Mononuclear cell (primary cell): ENCODE data around the gene SMG6. TPM values are rescaled to one million over a fixed set of nuclear protein-coding genes. Genes with fewer than 3 reads are reported as not detected.

Experiments used
- H3K27me3 ChIP-seq: 2 replicates; pipeline ENCODE4 v1.6.0; 2011; ENCODE audit warnings: low read length, control low read depth; ENCODE audit not compliant: insufficient read depth
- H3K4me1 ChIP-seq: 2 replicates; pipeline ENCODE4 v1.5.1; 2011; ENCODE audit warnings: mild to moderate bottlenecking, low read length, control low read depth; ENCODE audit not compliant: insufficient read depth
- H3K4me3 ChIP-seq: 2 replicates; pipeline ENCODE4 v1.5.1; 2011; ENCODE audit warnings: mild to moderate bottlenecking, low read length, moderate library complexity
- H3K9me3 ChIP-seq: 2 replicates; pipeline ENCODE4 v1.5.1; 2011; ENCODE audit warnings: low read depth, mild to moderate bottlenecking, control low read depth, low read length
- total RNA-seq: library from RNA; depleted of rRNA; stranded (reverse); fragments of >200 nt; gene quantifications from one replicate; pipeline ENCODE4 v1.2.3, GENCODE V29; 2012

Gene SMG6
- total RNA-seq, 1 donor = 21.8 TPM

- H3K9me3 ChIP-seq = no peaks in the 10 kb centered on the region
- no peak overlapping the region for H3K4me3 ChIP-seq
- no peaks in the 10 kb centered on the region for H3K27me3 ChIP-seq
- H3K4me1 ChIP-seq = no peaks in the 10 kb centered on the region
Measured at GRCh38 chr17:2237521-2237921, 66.1 kb downstream of the SMG6 start.

GRCh38 chr17:2235792-2236366, 67.7 kb downstream of the SMG6 start:
- Histone ChIP-seq H3K4me3 (no peak overlapping the region), H3K27me3 (no peaks in the 10 kb centered on the region), H3K9me3 (no peaks in the 10 kb centered on the region)

GRCh38 chr17:2235265-2235664, 68.3 kb downstream of the SMG6 start:
- Histone ChIP-seq H3K27me3 (no peaks in the 10 kb centered on the region), H3K9me3 (no peaks in the 10 kb centered on the region), H3K4me3 (no peak overlapping the region), H3K4me1 (no peaks in the 10 kb centered on the region)

More at GRCh38 chr17:2235792-2236366, 67.7 kb downstream of the SMG6 start:
- no peaks in the 10 kb centered on the region for H3K4me1 ChIP-seq

DNA sequence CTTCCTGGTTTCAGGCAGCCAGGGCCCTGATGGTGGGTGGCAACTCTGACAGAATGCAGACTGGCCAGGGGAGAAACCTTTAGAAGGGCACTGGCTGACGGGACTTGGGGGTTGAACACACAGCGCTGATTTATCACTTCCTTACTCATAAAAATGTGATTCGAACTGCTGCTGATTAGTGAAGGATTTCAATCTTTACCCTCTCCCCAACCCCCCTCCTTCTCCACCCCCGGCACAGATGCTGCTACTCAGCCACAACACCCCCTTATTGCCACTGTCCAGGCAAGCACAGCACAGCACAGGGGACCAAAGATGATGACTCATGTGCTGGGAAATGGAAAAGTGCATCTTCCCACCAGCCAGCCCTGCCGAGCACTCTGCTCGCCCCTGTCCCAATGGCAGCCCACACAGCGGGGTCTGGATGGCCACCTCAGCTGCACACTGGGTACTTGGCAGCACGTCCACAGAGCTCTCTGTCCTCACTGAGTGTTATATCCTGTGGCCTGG, 70.1 kb downstream of the SMG6 start:
- Histone ChIP-seq H3K9me3 (no peaks in the 10 kb centered on the region), H3K27me3 (no peaks in the 10 kb centered on the region), H3K4me1 (no peaks in the 10 kb centered on the region), H3K4me3 (no peak overlapping the region)

GRCh38 chr17:2232244-2232638, 71.3 kb downstream of the SMG6 start:
- H3K9me3 ChIP-seq = no peaks in the 10 kb centered on the region
- no peak overlapping the region for H3K4me3 ChIP-seq
- H3K4me1 ChIP-seq = no peaks in the 10 kb centered on the region
- no peaks in the 10 kb centered on the region for H3K27me3 ChIP-seq

DNA sequence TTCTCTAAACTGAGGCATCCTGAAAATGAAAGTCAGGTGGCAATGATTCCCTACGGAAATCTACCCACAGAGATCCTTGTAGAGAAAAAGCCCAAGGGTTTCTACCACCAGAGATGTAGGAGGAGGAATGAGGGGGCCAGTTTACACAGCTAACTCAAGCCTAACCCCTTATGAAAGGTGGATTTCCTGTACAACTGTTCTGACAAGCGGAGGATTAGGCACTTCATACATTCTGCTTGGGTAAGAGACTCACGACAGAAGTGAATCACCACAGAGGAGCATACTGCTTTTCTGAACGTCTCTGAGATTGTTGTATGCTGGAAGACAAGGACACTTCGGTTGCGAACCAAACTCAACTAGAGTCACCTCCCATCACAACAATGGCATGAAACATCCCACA, 72.7 kb downstream of the SMG6 start:
- no peaks in the 10 kb centered on the region for H3K9me3 ChIP-seq
- no peaks in the 10 kb centered on the region for H3K27me3 ChIP-seq
- no peaks in the 10 kb centered on the region for H3K4me1 ChIP-seq
- H3K4me3 ChIP-seq = no peak overlapping the region

DNA sequence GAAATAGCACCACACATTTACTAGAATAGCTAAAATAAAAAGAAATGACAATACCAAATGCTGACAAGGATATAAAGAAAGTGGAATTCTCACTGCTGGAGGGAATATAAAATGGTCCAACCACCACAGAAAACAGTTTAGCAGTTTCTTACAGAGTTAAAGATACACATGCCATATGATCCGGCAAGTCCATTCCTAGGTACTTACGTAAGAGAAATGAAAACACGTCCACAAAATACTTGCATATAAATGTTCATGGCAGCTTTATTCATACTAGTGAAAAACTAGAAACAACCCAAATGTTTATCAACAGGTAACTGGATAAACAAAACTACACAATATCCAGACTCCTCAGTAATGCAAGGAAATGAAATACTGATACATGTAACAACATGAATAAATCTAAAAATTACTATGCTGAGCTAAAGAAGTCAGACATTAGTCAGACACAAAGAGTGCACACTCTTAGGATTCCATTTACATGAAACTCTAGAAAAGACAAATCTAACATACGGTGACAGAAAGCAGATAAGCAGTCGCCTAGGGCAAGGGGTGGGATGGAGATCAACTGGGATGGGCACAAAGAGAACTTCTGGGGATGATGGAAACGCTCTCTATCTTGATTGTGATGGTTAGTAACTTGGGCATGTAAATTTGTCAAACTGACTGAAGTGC, 76.4 kb downstream of the SMG6 start:
- H3K27me3 ChIP-seq = no peaks in the 10 kb centered on the region
- no peak overlapping the region for H3K4me3 ChIP-seq
- no peaks in the 10 kb centered on the region for H3K9me3 ChIP-seq
- peaks cover 7% of the 10 kb centered on the region for H3K4me1 ChIP-seq

DNA sequence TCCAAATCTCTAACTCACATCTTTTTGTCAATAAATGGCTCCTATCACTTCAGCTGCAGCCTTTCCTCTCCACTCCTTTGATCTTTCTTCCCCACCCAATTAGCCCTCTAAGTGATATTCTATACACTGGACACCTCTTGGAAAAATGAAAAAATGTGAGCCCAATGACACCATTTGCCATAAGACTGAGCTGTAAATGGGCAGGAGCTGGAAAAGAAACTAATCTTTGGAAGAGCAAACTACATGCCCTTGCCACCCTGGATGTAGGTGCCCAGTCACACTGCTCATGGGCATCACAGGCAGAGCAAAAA, 80.0 kb downstream of the SMG6 start:
- H3K27me3 ChIP-seq = no peaks in the 10 kb centered on the region
- no peak overlapping the region for H3K4me3 ChIP-seq

GRCh38 chr17:2222901-2223616, 80.5 kb downstream of the SMG6 start:
- Histone ChIP-seq H3K9me3 (no peaks in the 10 kb centered on the region), H3K4me1 (peaks cover 7% of the 10 kb centered on the region), H3K27me3 (no peaks in the 10 kb centered on the region), H3K4me3 (no peak overlapping the region)

More for the DNA sequence above, 80.0 kb downstream of the SMG6 start:
- Histone ChIP-seq H3K9me3 (no peaks in the 10 kb centered on the region), H3K4me1 (peaks cover 7% of the 10 kb centered on the region)

- Histone ChIP-seq H3K4me3 (no peak overlapping the region), H3K9me3 (no peaks in the 10 kb centered on the region), H3K4me1 (peaks cover 7% of the 10 kb centered on the region), H3K27me3 (no peaks in the 10 kb centered on the region)
Measured at GRCh38 chr17:2222301-2222700, 81.3 kb downstream of the SMG6 start.

DNA sequence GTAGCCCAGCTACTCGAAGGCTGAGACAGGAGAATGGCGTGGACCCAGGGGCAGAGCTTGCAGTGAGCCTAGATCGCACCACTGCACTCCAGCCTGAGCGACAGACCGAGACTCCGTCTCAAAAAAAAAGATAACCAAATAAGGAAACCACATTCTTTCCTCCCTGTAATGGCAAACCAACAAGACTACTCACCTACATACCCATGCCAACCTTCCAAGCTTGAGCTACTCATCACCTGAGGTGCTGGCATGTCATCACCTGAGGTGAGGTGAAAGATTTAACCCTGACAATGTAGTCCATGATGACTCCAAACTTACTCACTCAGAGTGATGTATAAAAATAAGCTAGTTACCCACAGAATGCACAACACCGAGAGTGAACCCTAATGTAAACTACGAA, 85.2 kb downstream of the SMG6 start:
- Histone ChIP-seq H3K9me3 (no peaks in the 10 kb centered on the region), H3K4me3 (no peak overlapping the region), H3K27me3 (no peaks in the 10 kb centered on the region), H3K4me1 (peaks cover 35% of the 10 kb centered on the region)

- no peak overlapping the region for H3K4me3 ChIP-seq
Measured at GRCh38 chr17:2215616-2216364, 87.8 kb downstream of the SMG6 start.

DNA sequence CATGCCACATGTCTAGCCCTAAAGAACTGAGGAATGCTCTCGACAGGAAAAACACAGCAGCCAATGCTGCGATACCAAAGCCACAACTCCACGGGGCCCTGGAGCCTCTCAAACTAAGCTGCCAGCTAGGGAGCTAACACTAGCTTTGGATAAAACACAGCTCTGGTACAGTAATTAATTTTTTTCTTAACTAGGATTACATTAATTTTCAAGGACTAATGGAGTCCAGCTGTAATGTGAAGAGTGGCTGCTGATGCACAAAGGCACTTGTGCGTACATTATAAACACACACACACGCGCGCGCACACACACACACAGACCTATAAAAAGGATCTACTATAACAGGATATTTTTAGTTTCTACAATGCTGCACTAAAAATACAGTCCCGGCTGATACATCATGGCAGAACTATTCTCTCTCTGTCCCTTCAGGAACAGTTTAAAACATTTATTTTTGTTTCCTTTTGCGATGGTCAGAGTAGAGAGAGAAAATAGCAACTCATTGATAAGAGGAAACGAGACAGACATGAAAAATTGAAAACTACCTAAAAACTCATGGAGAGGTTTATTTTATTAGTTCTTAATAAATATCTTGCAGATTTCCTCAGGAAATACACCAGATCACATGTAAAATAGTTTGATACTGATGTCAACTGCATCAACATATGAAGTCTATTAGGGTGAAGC, 88.5 kb downstream of the SMG6 start:
- Histone ChIP-seq H3K27me3 (no peaks in the 10 kb centered on the region), H3K9me3 (no peaks in the 10 kb centered on the region), H3K4me1 (peaks cover 30% of the 10 kb centered on the region), H3K4me3 (no peak overlapping the region)

More at GRCh38 chr17:2215616-2216364, 87.8 kb downstream of the SMG6 start:
- peaks cover 30% of the 10 kb centered on the region for H3K4me1 ChIP-seq
- H3K27me3 ChIP-seq = no peaks in the 10 kb centered on the region
- H3K9me3 ChIP-seq = no peaks in the 10 kb centered on the region

DNA sequence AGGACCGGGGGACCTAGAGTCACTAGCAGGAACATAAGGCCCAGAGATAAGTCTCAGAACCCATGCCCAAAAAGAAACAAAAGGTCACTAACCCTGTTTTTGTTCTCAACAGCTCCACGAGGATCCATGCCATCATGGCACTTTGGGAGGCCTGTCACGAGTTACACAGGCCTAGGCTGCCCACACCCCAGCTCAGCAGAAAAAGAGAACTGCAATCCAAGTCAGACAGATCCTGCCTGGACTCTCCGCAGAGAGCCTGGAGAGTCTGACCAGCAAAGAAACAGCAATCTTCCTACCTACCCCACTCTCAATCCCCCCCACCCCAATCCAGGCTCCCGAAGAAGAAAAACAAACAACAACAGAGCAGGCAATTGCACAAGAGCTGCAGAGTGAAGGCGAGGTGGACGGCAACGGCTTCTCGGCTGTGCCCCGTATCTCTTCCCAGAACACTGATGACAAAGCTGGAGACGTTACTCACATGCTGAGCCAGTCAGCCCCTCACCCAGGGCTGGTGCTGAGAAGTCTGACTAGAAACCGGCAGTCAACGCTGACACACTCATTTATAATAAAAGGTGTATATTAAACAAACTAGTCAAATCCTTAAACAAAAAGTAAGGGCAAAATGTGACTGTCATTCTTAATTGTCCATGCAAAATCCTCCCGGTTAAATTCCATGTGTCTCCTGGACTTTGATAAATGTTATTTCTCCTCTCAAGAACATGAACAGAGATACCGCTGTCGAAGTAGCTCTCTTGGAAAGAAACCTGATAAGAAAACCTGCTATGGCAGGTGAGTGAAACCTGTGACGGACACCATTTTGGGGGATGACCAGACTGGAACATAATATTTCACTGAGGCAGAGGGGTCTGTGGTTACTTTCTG, 89.3 kb downstream of the SMG6 start:
- H3K9me3 ChIP-seq = no peaks in the 10 kb centered on the region
- H3K4me1 ChIP-seq = peaks cover 30% of the 10 kb centered on the region
- H3K4me3 ChIP-seq = no peak overlapping the region
- no peaks in the 10 kb centered on the region for H3K27me3 ChIP-seq
